GM12878 (cell line): ENCODE results near the gene ANKMY2. TPM values are rescaled to one million over a fixed set of nuclear protein-coding genes. Genes with fewer than 3 reads are reported as not detected.

ENCODE experiments used
- ATAC-seq: fragments of 200-7000 bp; cut with Tn5 transposase; 3 replicates; pipeline ENCODE4 v1.9.1; 2020; ENCODE audit warnings: mild to moderate bottlenecking, moderate library complexity
- BruUV-seq: library from RNA; stranded (reverse); fragments of 400-500 nt; replicated peaks from 2 replicates; lab custom pipeline; 2021; lab: Mats Ljungman, UMichigan
- CTCF ChIA-PET: fragments of 300-600 bp; sonication (Branson Sonifier 250); formaldehyde crosslinking; extraction: SDS; loops from one replicate; lab custom pipeline; 2021; ENCODE audit warnings: inconsistent platforms; lab: Yijun Ruan, JAX
- POLR2A ChIA-PET: fragments of 350-600 bp; formaldehyde crosslinking; extraction: SDS; loops from one replicate; lab custom pipeline; 2021; ENCODE audit warnings: inconsistent platforms; lab: Charles Lee
- RAD21 ChIA-PET: fragments of 300-600 bp; sonication (Branson Sonifier 250); formaldehyde crosslinking; loops from one replicate; lab custom pipeline; 2023; ENCODE audit warnings: antibody characterized with exemption; ENCODE audit not compliant: unreplicated experiment; lab: Charles Lee
- SMC1A ChIA-PET: fragments of 300-600 bp; sonication (Branson Sonifier 250); formaldehyde crosslinking; loops from one replicate; lab custom pipeline; 2023; ENCODE audit not compliant: unreplicated experiment, uncharacterized antibody; lab: Charles Lee
- DNase-seq: peaks from one replicate; pipeline ENCODE4 v3.0.0-alpha.2; 2011; ENCODE audit warnings: low read depth, low spot score
- FAIRE-seq: peaks from 3 replicates; lab custom pipeline; 2011; peaks lifted over from hg19 to GRCh38; lab: Jason Lieb, UNC
- H2AFZ ChIP-seq: 2 replicates; pipeline ENCODE4 v1.6.0; 2011; ENCODE audit warnings: low read depth, low read length, control low read depth; ENCODE audit not compliant: control insufficient read depth
- H3K27ac ChIP-seq: 2 replicates; pipeline ENCODE4 v1.5.1; 2011; ENCODE audit warnings: control low read depth; ENCODE audit not compliant: control insufficient read depth, insufficient read depth
- H3K27me3 ChIP-seq, 2 experiments: replicated peaks in 1 of 2; 2 replicates each; pipeline versions ENCODE4 v1.6.0 to v1.6.1; 2011; ENCODE audit warnings: low read length in 1 of 2; ENCODE audit not compliant: control insufficient read depth in 2 of 2, insufficient read depth in 2 of 2
- H3K36me3 ChIP-seq, 2 experiments: 2 replicates each; pipeline ENCODE4 v1.5.1; 2011; ENCODE audit warnings: low read length in 1 of 2; ENCODE audit not compliant: control insufficient read depth in 2 of 2, insufficient read depth in 2 of 2
- H3K4me1 ChIP-seq: 2 replicates; pipeline ENCODE4 v1.6.1; 2011; ENCODE audit warnings: mild to moderate bottlenecking, low read length, moderate library complexity, mixed read lengths; ENCODE audit not compliant: control insufficient read depth, insufficient read depth
- H3K4me2 ChIP-seq: 2 replicates; pipeline ENCODE4 v1.6.0; 2011; ENCODE audit warnings: control low read depth; ENCODE audit not compliant: control insufficient read depth, insufficient read depth
- H3K4me3 ChIP-seq: fragments of 200-600 bp; sonication (generic); 2 replicates; pipeline ENCODE4 v1.5.1; 2016
- H3K79me2 ChIP-seq: 2 replicates; pipeline ENCODE4 v1.6.0; 2011; ENCODE audit warnings: low read length; ENCODE audit not compliant: control insufficient read depth, insufficient read depth
- H3K9ac ChIP-seq: 2 replicates; pipeline ENCODE4 v1.8.0; 2011; ENCODE audit warnings: low read length, control low read depth, mixed read lengths; ENCODE audit not compliant: control insufficient read depth, insufficient read depth
- H3K9me3 ChIP-seq: replicated peaks from 3 replicates; pipeline ENCODE4 v1.5.1; 2011; ENCODE audit warnings: mild to moderate bottlenecking, low read length; ENCODE audit not compliant: control insufficient read depth, insufficient read depth
- H4K20me1 ChIP-seq: 2 replicates; pipeline ENCODE4 v1.6.0; 2011; ENCODE audit not compliant: control insufficient read depth, insufficient read depth
- ATF2 ChIP-seq: IDR thresholded peaks from 2 replicates; pipeline ENCODE4 v1.6.1; 2012; ENCODE audit warnings: low read length, inconsistent platforms
- BRCA1 ChIP-seq: IDR thresholded peaks from 2 replicates; pipeline ENCODE4 v1.6.1; 2011; ENCODE audit warnings: low read depth, low read length, improper control_type of control experiment
- FOS ChIP-seq: IDR thresholded peaks from 3 replicates; pipeline ENCODE4 v1.6.1; 2011; ENCODE audit warnings: borderline replicate concordance; ENCODE audit not compliant: insufficient read length; ENCODE audit errors: extremely low read depth
- HCFC1 ChIP-seq: fragments of 150-350 bp; IDR thresholded peaks from 2 replicates; pipeline ENCODE4 v1.6.1; 2014; ENCODE audit warnings: low read length
- MAX ChIP-seq: IDR thresholded peaks from 2 replicates; pipeline ENCODE4 v1.6.1; 2012; ENCODE audit warnings: low read depth, low read length, improper control_type of control experiment
- MEF2A ChIP-seq: IDR thresholded peaks from 2 replicates; pipeline ENCODE4 v1.6.1; 2011; ENCODE audit warnings: low read depth, mild to moderate bottlenecking, low read length, moderate library complexity; ENCODE audit not compliant: insufficient read depth
- MTA3 ChIP-seq: IDR thresholded peaks from 2 replicates; pipeline ENCODE4 v1.6.1; 2012; ENCODE audit warnings: low read length, inconsistent platforms, borderline replicate concordance
- NR2C1 ChIP-seq: fragments of 450-650 bp; IDR thresholded peaks from 2 replicates; pipeline ENCODE4 v1.6.1; 2017; ENCODE audit warnings: antibody characterized with exemption, mild to moderate bottlenecking, moderate library complexity
- RELA ChIP-seq: fragments of 450-650 bp; IDR thresholded peaks from 2 replicates; pipeline ENCODE4 v1.8.0; 2014; ENCODE audit warnings: borderline replicate concordance; ENCODE audit not compliant: partially characterized antibody
- SKIL ChIP-seq: fragments of 450-650 bp; IDR thresholded peaks from 2 replicates; pipeline ENCODE4 v1.6.1; 2017; ENCODE audit warnings: mild to moderate bottlenecking, low read depth, inconsistent platforms; ENCODE audit not compliant: poor library complexity, severe bottlenecking
- STAT1 ChIP-seq: fragments of 450-650 bp; conservative IDR thresholded peaks from 2 replicates; pipeline ENCODE4 v1.6.1; 2014; ENCODE audit warnings: antibody characterized with exemption, mild to moderate bottlenecking
- TARDBP ChIP-seq: IDR thresholded peaks from 2 replicates; pipeline ENCODE4 v1.6.1; 2016; ENCODE audit warnings: borderline replicate concordance
- YBX1 ChIP-seq: fragments of 450-650 bp; IDR thresholded peaks from 2 replicates; pipeline ENCODE4 v1.6.1; 2016; ENCODE audit warnings: antibody characterized with exemption
- YY1 ChIP-seq: IDR thresholded peaks from 2 replicates; pipeline ENCODE4 v1.6.1; 2011; ENCODE audit warnings: low read depth, mild to moderate bottlenecking, low read length
- ZNF207 ChIP-seq: fragments of 450-650 bp; IDR thresholded peaks from 2 replicates; pipeline ENCODE4 v1.6.1; 2014; ENCODE audit warnings: antibody characterized with exemption, mild to moderate bottlenecking, borderline replicate concordance
- ZSCAN29 ChIP-seq: fragments of 450-650 bp; IDR thresholded peaks from 2 replicates; pipeline ENCODE4 v1.6.1; 2017; ENCODE audit warnings: mild to moderate bottlenecking, moderate library complexity
- WGBS: methylation state at CpG from one replicate; pipeline ENCODE4 v1.1.6; 2016; ENCODE audit warnings: low lambda C conversion rate; ENCODE audit not compliant: insufficient replicate concordance, insufficient coverage; ENCODE audit errors: missing lambda C conversion rate; 5-methylcytosine and 5-hydroxymethylcytosine counted together
- in situ Hi-C: fragments of 300-500 bp; cut with MboI; formaldehyde crosslinking; loops from 9 replicates; pipeline ENCODE4 v1.14.3; 2018; ENCODE audit warnings: mixed read lengths
- intact Hi-C: fragments of 100-400 bp; cut with micrococcal nuclease; formaldehyde crosslinking; loops from one replicate; pipeline ENCODE4 v1.14.2; 2022; ENCODE audit not compliant: unreplicated experiment
- polyA plus RNA-seq, 11 experiments: library from polyadenylated mRNA; depleted of rRNA in 4 of 11; unstranded in 6 of 11; stranded (reverse) in 5 of 11; fragments of >200 nt; fragmentation: Nextera tagmentation in 4 of 11; fragmentation: Illumina TruSeq in 1 of 11; extraction: Ambion mirVana in 4 of 11; extraction: Trizol in 1 of 11; gene quantifications; 1 replicate in 1 of 11; 2 replicates in 10 of 11; pipeline versions ENCODE4 v1.2.1 to v1.2.3, GENCODE V29; 2011 to 2016; ENCODE audit warnings: inconsistent platforms in 2 of 11, missing spikeins in 2 of 11, low read depth in 1 of 11
- total RNA-seq, 4 experiments: library from RNA; depleted of rRNA in 3 of 4; stranded (reverse); fragments of >200 nt in 3 of 4; fragmentation: Illumina TruSeq in 1 of 4; extraction: Trizol in 1 of 4; gene quantifications; 2 replicates each; pipeline versions ENCODE4 v1.2.1 to v1.2.3, GENCODE V29; 2013 to 2021
- TF ChIP-seq, protein P1 (sequence below): IDR thresholded peaks from 2 replicates; pipeline ENCODE4 v1.6.1; 2011; ENCODE audit warnings: low read depth, low read length, improper control_type of control experiment, borderline replicate concordance
- TF ChIP-seq, protein P2 (sequence below): fragments of 450-650 bp; IDR thresholded peaks from 2 replicates; pipeline ENCODE4 v1.6.1; 2017; ENCODE audit warnings: low read depth, mild to moderate bottlenecking, moderate library complexity

The ANKMY2 gene
- total and polyA plus RNA-seq, 10 of the 15 experiments (the other 5 are each of a cell fraction or from before 2014, with no cell fraction given), result 0.10 to 0.48 (median 0.29) TPM

GRCh38 chr7:16634271-16634738 is 11.2 kb downstream of the ANKMY2 start (continued):
- no peak for TF ChIP-seq ATF2
- TF ChIP-seq BRCA1, result no peak
- no peak for TF ChIP-seq RELA
- TF ChIP-seq STAT1, result no peak
- TF ChIP-seq, protein P1, sequence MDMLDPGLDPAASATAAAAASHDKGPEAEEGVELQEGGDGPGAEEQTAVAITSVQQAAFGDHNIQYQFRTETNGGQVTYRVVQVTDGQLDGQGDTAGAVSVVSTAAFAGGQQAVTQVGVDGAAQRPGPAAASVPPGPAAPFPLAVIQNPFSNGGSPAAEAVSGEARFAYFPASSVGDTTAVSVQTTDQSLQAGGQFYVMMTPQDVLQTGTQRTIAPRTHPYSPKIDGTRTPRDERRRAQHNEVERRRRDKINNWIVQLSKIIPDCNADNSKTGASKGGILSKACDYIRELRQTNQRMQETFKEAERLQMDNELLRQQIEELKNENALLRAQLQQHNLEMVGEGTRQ, result no peak
- no peak for TF ChIP-seq MEF2A

DNA sequence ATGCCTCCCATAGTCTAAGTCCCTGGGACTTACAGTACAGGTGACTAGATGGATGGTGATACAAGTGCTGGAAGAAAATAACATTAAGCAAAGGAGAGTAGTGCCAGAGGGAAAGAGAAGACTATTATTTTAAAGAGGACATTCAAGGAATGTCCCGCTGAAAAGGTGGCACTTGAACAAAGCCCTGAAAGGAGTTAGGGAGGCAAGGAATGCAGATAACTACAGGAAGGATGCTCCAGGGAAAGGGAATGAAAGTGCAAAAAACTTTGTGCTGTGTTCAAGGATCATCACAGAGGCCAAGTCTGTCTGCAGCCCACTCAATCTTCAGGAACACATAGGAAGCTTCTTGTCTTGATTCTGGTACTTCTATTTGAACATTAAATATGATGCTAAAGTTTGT is 14.9 kb downstream of the ANKMY2 start:
- Histone ChIP-seq H4K20me1 (no peaks in the 10 kb centered on the region; the same call in 1 of the 2 replicates), H3K36me3 (no peaks in the 10 kb centered on the region), H3K4me1 (no peaks in the 10 kb centered on the region), H3K9ac (no peak overlapping the region), H3K79me2 (no peaks in the 10 kb centered on the region), H3K27me3 (no peaks in the 10 kb centered on the region; a peak in 1 of 4 replicates), H3K27ac (no peak overlapping the region), H3K4me3 (no peak overlapping the region), H3K9me3 (no peaks in the 10 kb centered on the region), H2AFZ (no peak overlapping the region), H3K4me2 (no peak overlapping the region)
- ChIA-PET POLR2A (no interaction called here), CTCF (no interaction called here), RAD21 (no interaction called here), SMC1A (no interaction called here)
- FAIRE-seq (no peak), ATAC-seq (no peak), DNase-seq (no peak)
- in situ Hi-C loops, result no loop called here
- intact Hi-C loops, result no loop called here
- WGBS, result 38% methylated on average over 1 of the region's 1 CpG
- BruUV-seq, result no TSS peak
- TF ChIP-seq FOS, result no peak
- TF ChIP-seq, protein P2, sequence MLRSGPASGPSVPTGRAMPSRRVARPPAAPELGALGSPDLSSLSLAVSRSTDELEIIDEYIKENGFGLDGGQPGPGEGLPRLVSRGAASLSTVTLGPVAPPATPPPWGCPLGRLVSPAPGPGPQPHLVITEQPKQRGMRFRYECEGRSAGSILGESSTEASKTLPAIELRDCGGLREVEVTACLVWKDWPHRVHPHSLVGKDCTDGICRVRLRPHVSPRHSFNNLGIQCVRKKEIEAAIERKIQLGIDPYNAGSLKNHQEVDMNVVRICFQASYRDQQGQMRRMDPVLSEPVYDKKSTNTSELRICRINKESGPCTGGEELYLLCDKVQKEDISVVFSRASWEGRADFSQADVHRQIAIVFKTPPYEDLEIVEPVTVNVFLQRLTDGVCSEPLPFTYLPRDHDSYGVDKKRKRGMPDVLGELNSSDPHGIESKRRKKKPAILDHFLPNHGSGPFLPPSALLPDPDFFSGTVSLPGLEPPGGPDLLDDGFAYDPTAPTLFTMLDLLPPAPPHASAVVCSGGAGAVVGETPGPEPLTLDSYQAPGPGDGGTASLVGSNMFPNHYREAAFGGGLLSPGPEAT, result no peak
- TF ChIP-seq, protein P1, result no peak
- TF ChIP-seq SKIL, result no peak
- no peak for TF ChIP-seq MAX
- TF ChIP-seq TARDBP, result no peak
- no peak for TF ChIP-seq ZNF207
- no peak for TF ChIP-seq HCFC1
- TF ChIP-seq MTA3, result no peak
- TF ChIP-seq YBX1, result no peak
- TF ChIP-seq YY1, result no peak
- TF ChIP-seq NR2C1, result no peak
- TF ChIP-seq ZSCAN29, result no peak
